HG02678 (cell line): ENCODE measurements around the gene EHD1.

Experiments used
- ATAC-seq: cut with Tn5 transposase; IDR thresholded peaks from one replicate; pipeline ENCODE4 v1.9.1; 2021; ENCODE audit warnings: mild to moderate bottlenecking, moderate library complexity; ENCODE audit not compliant: unreplicated experiment

Gene EHD1

GRCh38 chr11:64802370-64803157 is 75.9 kb downstream of the EHD1 start:
- peak; percentile 9 for ATAC-seq
